T-helper 9 cell (primary cell): ENCODE measurements around the gene HECW1.

Source experiments
- DNase-seq: peaks from one replicate; pipeline ENCODE4 v3.0.0-alpha.2; 2020

The HECW1 gene

DNA sequence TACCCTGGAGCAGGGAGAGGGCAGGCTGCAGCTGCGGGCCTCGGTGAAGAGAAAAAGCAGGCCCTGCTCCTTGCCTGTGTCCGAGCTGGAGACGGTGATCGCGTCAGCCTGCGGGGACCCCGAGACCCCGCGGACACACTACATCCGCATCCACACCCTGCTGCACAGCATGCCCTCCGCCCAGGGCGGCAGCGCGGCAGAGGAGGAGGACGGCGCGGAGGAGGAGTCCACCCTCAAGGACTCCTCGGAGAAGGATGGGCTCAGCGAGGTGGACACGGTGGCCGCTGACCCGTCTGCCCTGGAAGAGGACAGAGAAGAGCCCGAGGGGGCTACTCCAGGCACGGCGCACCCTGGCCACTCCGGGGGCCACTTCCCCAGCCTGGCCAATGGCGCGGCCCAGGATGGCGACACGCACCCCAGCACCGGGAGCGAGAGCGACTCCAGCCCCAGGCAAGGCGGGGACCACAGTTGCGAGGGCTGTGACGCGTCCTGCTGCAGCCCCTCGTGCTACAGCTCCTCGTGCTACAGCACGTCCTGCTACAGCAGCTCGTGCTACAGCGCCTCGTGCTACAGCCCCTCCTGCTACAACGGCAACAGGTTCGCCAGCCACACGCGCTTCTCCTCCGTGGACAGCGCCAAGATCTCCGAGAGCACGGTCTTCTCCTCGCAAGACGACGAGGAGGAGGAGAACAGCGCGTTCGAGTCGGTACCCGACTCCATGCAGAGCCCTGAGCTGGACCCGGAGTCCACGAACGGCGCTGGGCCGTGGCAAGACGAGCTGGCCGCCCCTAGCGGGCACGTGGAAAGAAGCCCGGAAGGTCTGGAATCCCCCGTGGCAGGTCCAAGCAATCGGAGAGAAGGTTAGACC is 332.5 kb downstream of the HECW1 start:
- DNase-seq = no peak

DNA sequence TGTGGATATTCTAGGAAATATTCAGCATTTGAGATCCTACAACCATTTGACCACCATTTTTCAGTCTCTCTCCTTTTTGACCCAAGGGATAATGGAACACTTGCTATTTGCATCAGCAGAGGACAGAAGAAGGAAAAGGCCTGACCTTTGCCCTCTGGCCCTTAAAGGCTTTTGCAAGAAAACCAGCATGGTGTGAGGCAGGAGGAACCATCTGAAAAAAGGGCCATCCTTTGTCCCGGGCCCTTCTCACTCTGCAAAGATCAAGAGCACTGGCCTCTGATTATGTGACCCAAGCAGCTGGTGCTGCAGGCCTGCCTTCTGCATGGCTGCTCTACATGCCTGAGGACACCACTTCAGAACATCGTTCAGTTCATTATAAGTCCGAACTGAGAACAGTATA is 337.1 kb downstream of the HECW1 start:
- no peak for DNase-seq

DNA sequence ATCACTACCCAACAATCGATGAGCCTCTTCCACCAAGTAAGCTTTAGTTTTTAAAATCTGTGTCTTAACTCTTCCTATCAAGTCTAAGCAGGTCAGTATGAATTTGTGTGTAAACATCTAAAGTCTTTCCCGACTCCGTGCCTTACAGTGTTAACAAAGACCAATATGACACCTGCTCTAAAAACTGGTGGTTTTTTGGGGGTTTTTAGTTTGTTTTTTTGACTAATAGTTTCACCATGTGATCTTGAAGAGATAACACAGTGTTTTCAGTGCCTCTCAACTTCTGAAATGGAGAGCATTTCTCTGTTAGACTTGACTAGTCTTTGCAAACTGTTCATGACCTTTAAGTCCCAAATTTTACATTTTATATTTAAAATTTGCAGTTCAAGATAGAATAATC is 338.4 kb downstream of the HECW1 start:
- DNase-seq = no peak

DNA sequence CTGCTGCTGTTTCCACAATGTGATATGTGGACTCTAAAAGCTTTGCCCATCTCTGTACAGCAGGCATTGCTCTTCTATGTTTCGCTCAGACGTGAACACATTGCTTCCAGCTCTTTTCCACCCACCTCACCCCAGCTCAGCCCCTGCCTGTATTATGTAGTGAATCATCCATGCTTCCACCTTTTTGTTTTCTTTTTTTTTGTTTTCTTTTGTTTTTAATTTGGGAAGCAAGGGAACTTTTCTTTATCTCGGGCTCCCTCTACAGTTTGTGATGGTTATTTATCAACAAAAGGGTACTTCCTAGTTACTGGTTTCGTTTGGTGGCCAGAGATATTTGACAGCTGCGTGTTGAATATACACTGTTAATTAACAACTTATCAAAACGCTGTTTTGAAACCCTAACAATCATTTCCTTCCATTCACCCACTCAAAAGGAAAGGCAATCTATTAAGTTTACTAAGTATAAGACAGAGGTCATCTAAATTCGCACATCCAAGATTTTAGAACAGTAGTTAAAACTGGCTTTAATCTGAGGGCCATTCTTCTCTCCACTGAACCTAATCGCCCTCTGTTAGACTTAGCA is 342.6 kb downstream of the HECW1 start:
- no peak for DNase-seq

DNA sequence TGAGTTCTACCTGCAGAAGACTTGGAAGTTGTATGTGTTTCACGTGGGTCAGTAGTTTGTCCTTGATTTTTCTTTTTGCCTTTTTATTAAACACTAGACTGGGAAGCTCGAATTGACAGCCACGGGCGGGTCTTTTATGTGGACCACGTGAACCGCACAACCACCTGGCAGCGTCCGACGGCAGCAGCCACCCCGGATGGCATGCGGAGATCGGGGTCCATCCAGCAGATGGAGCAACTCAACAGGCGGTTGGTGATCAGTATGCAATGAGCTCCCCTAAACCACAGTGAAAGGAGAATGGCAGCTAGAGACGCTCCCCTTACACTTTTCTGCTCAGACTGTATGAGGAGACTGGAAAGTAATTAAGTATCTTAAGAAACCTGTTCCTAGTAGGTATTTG is 343.8 kb downstream of the HECW1 start:
- DNase-seq = no peak

DNA sequence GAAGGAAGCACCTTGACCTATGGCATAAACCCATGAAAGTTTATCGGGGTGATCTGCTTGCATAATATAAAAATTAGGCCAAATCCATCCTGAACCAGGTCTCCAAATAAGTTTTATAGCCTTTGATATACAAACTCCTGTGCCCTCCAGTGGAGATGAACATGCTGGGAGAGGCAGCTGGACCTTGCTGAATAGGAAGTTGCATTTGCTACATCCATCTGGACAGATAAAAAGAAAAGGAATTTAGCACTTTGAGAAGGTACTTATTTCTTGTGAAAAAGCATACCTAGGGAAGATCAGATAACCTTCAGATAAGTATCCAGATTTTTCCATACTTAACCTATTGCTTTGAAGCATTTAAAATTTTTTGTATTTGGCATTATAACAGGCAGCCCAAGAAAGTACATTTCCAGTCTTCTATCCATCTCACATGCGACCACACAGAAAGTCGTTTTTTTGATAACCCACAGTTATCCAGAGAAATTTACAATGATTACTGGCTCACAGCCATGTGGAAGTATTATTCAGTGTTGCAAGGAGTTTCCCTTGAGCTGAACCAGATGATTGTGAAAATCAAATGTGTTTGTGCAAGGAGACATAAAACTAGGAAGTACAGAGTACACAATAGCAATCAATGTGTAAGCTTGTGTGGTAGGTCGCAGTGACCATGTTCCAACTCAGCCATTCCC is 346.0 kb downstream of the HECW1 start:
- DNase-seq = no peak

DNA sequence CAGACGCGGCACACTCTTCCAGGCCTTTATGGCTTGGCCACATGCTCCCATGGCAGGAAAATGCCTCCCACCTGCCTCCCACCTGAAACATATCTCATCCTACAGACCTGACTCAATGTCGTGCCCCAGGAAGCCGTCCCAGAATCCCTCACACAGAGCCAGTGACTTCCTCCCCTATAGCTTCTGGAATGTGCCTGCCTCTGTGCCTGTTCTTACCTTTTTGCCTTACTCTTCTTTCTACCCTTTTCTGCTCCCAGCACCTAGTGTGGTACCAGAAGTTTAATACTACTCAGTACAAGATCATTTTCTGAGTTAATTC is 346.5 kb downstream of the HECW1 start:
- no peak for DNase-seq

DNA sequence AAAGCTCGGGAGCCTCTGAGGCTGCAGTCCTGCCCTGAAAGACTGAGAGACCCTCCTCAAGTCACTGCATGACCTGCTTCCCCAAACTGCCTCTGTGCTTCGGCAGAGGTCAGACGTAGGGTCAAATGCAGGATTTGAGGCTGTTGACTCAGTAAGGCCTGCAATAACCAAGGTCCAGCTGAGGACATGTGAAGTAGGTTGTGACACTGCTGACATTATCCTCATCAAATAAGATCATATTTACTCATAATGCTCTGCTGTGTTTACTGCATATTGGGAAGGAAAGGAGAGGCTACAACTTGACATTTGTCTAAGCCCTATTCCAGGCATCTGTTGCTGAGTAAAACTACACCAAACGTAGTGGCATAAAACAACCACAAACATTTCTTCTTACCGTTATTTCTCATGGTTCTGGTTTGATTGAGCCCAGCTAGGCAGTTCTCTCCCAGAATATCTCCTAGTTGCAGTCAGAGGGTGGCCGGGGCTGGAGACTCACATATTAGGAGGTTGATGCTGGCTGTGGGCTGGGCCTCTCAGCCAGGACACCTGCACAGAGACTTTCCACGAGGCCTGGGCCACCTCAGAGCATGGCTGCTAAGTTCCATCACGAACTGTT is 348.4 kb downstream of the HECW1 start:
- no peak for DNase-seq

DNA sequence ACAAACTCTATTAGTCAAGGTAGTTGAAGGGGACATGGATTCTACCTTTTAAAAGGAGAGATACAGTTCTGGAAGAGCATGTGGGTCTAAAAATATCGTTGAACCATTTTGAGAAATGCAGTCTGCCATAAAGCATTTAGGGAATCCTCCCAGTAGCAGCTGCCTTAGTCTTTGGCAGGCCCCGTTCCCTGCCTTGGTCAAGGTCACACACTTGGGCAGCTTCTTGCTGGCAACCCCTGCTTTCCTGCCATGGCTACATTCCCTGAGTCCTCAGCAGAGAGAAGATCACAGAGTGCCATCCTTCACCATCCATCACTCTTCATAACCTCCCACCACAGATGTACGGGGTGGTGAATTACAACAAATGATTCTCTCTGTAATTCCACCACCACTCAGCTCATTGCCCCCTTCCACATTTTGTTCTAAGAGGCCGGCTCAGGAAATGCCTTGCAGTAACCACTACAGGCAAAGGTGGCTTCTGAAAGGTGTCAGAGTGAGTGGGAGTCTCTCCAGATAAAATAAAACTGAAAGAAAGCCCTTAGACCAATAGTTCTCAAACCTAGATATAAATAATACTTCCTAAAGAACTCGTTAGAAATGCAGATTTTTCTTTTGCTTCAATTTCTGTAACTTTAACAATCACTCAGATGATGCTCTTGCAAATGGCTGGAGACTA is 349.0 kb downstream of the HECW1 start:
- no peak for DNase-seq

DNA sequence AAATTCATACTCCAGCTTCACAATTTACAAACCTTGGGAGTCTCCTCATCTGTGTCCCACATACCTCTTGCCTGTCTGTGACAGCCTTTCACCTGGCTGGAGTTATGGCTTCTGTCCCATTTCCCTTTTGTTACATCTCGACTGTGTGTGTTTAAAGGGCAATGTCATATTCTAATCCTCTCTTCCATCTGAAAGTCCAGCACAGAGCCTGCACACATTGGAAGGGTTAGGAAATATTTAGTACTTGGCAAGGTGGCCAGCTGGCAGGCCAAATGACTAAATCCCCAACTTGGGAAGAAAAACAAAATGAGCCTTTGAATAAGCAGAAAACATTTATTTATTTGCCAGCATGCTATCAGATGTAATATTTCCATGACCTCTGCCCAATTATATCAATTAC is 350.4 kb downstream of the HECW1 start:
- no peak for DNase-seq

DNA sequence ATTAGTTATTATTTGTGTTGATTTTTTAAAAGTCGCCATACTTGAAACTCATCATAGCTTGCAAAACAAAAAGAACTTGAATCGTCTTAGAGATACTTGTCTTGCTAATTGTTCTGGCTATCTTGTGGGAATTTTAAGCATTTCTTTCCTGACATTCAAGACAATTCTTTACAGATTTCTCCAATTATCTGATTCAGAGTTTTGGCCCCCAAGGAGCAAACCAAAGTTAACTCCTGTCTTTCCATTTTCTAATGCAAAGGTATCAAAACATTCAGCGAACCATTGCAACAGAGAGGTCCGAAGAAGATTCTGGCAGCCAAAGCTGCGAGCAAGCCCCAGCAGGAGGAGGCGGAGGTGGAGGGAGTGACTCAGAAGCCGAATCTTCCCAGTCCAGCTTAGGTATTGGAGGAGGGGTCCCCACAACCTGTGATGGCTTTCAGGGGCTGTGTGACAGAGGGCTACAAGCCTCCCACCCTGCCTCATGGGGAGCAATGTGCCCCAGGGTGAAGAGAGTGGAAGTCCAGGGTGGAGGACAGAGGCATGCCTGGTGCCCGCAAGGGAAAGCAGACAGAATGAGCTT is 351.0 kb downstream of the HECW1 start:
- no peak for DNase-seq

DNA sequence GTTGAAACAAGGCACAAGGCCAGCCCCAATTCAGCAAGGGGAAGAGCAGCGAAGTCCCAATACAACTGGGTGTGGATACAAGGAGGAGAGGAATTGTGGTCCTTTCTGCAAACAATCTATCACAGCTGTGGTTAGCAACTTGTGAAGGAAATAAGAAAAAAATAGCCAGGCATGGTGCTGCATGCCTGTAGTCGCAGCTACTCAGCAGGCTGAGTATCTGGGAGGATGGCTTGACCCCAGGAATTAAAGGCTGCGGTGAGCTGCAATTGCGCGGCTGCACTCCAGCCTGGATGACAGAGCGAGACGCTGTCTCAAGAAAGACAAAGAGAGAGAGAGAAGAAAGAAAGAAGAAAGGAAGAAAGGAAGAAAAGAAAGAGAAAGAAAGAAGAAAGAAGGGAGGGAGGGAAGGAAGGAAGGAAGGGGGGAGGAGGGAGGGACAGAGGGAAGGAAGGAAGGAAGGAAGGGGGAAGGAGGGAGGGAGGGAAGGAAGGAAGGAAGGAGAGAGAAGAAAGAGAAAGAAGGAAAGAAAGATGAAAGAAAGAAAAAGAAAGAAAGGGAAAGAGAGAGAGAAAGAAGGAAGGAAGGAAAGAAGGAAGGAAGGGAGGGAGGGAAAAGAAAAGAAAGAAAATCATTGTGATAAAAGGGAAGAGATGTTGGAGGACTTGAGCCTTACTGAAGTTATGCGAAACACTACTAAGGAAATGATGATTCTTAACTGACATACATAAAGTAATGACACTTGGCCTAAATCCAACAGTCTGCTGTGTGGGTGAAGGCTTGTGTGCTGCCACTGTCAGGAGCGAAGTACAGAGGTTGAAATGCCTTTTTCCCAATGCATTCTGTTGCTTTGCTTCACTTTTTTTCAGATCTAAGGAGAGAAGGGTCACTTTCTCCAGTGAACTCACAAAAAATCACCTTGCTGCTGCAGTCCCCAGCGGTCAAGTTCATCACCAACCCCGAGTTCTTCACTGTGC is 353.4 kb downstream of the HECW1 start:
- no peak for DNase-seq

DNA sequence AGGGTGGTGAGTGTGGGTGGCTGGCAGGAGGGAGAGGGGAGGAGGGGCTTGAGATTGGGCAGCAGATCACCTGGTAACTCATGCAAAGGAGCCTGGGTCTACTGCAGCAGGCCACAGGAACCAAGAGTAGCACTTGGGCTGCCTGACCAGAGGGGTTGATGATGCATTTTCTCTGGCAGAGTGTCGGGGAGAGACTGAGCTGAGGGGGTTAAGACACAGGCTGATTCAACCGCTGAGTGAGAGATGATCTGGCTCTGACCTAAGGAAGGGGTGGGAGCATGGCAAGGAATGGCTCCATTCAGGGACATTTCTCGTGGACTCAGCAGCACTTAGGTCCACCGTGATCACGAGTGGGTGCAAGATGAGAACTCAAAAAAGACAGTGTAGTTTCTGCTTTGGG is 355.0 kb downstream of the HECW1 start:
- DNase-seq = no peak

DNA sequence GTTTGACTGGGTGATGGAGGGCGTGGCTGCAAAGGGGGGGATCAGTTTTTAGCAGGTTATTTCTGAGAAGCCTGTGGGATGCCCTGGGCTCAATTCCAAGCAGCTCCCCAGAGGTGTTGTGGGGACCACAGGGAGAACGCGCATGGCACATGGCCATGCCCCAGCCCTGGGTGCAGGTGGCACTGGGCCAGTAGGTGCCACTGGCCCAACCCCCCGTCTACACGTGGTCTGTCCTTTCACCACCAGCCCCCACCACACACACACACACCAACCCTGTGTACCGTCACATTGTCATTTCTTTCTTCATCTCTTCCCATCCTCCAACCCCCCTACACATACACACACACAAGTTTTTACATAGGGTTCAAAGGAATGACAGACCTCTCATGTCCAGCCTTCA is 355.4 kb downstream of the HECW1 start:
- DNase-seq = no peak

DNA sequence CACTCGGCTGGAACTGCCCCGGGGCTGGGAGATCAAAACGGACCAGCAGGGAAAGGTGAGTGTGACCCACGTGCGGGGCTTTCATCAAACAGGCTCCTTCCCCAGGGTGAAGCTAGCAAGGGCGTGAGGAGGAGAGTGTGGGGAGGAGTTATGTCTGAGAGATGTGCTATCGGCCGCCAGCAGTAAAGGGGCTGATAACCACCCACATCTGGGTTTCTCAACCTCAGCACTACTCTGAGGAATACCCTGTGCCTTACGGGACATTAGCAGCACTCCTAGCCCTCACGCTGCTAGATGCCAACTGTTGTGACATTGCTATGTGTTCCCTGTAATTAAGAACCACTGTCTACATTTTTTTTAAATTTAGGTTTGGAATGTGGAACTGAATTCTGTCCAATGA is 356.6 kb downstream of the HECW1 start:
- DNase-seq = no peak

DNA sequence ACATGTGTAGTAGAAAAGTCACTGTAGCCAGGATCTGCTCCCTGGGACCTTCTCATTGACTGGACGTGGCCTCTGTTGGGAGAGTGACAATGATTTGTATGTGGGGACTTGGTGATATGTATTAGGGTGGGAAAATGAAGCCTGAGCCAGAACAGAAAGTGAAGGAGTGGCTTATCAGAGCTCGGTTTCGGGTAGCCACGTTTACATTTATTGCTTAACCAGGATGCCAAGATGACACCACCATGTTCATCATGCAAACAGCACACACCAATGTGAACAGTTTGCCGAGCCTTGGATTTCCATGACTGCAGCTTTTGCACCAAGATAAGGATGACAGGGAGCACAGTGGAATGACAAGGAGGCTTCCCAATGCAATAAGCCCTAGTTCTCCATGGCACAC is 357.7 kb downstream of the HECW1 start:
- DNase-seq = no peak

DNA sequence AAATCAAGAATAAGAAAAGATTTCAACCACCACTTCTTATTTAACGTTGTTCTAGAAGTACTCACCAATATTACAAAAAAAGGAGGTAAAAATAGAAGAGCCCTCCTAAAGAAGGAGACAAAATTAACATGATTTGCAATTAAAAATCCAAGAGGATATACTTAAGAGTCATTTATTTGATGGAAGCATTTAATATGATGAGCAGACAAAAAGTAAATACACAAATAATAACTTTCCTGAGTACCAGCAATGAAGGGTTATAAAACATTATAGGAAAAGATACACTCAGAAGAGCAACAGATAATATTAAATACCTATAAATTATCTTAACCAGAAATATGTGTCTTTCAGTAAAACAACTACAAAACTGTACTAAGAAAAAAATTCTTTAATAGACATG is 363.5 kb downstream of the HECW1 start:
- no peak for DNase-seq

DNA sequence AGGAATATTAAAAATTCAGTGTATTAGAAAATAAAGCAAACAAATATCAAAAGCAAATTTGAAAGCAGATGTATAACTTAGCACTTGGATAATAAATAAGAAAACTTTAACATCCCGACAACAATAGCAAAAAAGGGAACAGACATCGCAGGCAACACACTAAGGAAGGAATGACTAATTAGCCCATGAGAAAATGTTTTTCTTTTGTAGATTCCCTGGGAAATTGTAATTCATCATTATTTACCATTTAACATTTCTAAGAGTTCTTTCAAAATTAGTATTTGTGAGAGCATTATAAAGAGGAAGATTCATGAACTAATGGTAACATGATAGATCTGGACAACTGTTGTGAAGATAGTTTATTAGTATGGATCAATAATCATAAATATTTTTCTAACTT is 364.4 kb downstream of the HECW1 start:
- no peak for DNase-seq

DNA sequence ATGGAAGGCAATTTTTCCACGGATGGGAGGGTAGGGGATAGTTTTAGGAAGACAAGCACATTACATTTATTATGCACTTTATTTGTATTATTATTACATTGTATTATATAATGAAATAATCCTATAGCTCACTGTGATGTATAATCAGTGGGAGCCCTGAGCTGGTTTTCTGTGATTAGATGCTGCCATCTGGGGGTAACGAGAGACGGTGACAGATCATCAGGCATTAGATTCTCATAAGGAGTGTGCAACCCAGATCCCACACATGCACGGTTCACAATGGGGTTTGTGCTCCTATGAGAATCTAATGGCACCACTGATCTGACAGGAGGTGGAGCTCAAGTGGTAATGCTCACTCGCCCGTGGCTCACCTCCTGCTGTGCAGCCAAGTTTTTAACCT is 366.6 kb downstream of the HECW1 start:
- no peak for DNase-seq

DNA sequence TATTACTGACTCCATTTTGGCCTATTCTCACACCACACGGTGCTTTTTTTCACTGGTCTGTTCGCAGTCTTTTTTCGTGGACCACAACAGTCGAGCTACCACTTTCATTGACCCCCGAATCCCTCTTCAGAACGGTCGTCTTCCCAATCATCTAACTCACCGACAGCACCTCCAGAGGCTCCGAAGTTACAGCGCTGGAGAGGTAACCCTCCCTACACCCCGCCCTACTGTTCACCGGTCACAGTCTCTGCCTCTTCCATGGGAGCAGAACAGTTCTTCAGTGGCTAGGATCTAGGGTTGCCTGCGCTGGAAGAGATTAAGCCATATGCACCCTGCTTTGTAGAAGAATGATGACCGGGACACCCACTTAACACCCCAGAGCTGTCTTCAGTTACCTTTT is 367.1 kb downstream of the HECW1 start:
- DNase-seq = no peak

DNA sequence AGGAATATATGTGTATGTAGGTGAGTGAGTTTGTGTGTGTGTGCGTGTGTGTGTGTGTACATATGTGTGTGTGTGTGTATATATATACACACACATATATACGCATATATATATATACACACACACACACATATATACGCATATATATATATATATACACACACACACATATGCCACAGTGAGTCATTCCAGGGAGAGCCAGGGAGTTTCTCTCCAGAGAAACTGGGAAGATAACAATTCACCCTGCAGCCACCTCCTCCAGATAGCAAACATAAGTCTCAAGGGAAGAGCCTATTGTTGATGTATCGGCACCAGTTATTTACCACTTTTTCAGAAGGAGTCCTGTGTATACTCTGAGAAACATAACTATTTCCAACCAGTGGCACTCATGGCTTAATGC is 368.1 kb downstream of the HECW1 start:
- no peak for DNase-seq
